Measurements from ENCODE around the gene TTC32. TPM values are rescaled to one million over a fixed set of nuclear protein-coding genes. Genes with fewer than 3 reads are reported as not detected.

Gene TTC32
- total RNA-seq, 2 donors from 2014 or later: 16.1 to 18.9 TPM

DNA sequence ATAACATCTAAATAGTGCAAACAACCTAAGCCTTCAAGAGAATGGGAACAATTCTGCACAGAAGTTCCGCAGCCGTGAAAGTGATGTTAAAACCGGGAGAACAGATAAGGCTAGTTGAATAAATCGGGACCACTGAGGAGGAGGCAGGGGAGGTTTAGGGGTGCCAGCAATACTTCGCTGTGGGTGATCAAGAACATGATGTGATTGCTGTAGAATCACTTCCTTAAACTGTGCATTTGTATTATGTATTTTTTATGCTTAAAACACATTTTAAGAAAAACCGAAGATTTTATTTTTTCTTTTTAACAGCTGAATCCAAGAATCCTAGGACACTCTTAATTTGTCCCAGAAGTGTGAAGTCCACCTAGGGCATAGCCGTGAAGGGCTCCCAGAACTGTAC is 33.6 kb downstream of the TTC32 start:
- DNase-seq (ENCODE audit: low spot score in 2 of 2): no peak
- H3K9me3 Mint-ChIP-seq: no peaks in the 10 kb centered on the region
- no peaks in the 10 kb centered on the region for H3K36me3 Mint-ChIP-seq
- peak overlapping the region in 1 of 2 donors; percentile 84 for H3K27ac Mint-ChIP-seq
- ATAC-seq: no peak

DNA sequence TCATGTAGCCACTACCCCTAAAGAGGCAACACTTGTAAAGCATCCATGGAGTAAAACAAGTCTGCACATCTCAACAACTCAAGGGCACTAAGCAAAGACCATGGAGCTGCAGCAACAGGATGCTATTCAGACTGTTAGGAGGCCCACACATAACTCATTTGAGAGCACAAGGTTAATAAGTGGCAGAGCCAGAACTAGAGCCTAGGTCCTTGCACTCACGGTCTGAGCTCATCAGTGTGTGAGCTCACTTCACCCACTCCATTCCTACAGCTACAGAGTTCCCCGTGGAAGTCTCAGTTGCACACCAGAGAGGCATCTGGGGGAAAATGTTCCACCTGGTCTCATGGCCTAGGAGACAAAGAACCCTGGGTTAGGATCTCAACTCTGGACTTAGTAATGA is 35.0 kb downstream of the TTC32 start:
- H3K27ac Mint-ChIP-seq: no peak overlapping the region
- H3K36me3 Mint-ChIP-seq: no peaks in the 10 kb centered on the region
- DNase-seq (ENCODE audit: low spot score in 2 of 2) (no peak), ATAC-seq (no peak)
- no peaks in the 10 kb centered on the region for H3K9me3 Mint-ChIP-seq

DNA sequence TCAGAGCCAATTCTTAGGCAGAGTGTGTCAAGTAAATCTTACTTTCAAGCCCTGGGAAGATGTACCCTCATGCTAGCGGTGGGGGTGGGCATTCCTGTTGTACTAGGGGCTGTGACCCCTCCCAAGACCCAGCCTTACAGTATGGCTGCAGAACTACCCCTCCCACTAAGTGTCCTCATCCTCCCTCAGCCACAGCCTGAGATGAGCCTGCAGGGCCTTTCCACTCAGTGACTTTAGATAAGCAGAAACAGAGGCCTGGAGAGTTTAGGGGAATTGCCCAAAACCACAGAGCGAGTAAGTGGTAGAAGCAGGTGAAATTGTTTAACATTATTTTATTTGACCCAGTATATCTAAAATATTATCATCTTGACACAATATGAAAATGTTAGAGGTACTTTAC is 36.6 kb downstream of the TTC32 start:
- Mint-ChIP-seq H3K9me3 (no peaks in the 10 kb centered on the region), H3K27ac (no peak overlapping the region)
- ATAC-seq: no peak

DNA sequence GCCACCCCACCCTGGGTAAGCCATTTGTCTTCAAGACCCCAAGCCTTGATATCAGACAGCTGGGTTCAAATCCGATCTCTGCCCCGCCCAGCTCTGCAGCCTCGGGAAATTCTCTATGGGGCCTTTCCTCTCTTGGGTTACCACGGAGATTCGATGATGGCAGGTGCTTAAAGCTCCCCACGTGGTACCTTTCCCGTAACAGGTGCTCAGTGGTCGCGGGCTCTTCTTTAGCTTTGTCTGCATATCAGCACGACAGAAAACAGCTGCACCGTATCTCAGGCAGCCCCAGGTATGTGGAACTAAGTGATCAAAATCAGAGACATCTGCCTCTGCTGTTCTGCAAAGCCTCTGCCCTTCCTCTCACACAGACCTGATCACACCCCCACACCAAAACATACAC is 37.4 kb downstream of the TTC32 start:
- Mint-ChIP-seq H3K27ac (no peak overlapping the region), H3K36me3 (no peaks in the 10 kb centered on the region), H3K9me3 (no peaks in the 10 kb centered on the region)
- DNase-seq (ENCODE audit: low spot score in 2 of 2) (no peak), ATAC-seq (no peak)

More for the DNA sequence above, 36.6 kb downstream of the TTC32 start:
- H3K36me3 Mint-ChIP-seq: no peaks in the 10 kb centered on the region
- DNase-seq (ENCODE audit: low spot score in 2 of 2): no peak

GRCh38 chr2:19863303-19864041 is 38.3 kb downstream of the TTC32 start:
- no peak overlapping the region for H3K27ac Mint-ChIP-seq
- no peaks in the 10 kb centered on the region for H3K36me3 Mint-ChIP-seq
- DNase-seq (ENCODE audit: low spot score in 2 of 2) (peak; percentile 77 to 80), ATAC-seq (peak; percentile 88 to 92)
- H3K9me3 Mint-ChIP-seq: no peaks in the 10 kb centered on the region

DNA sequence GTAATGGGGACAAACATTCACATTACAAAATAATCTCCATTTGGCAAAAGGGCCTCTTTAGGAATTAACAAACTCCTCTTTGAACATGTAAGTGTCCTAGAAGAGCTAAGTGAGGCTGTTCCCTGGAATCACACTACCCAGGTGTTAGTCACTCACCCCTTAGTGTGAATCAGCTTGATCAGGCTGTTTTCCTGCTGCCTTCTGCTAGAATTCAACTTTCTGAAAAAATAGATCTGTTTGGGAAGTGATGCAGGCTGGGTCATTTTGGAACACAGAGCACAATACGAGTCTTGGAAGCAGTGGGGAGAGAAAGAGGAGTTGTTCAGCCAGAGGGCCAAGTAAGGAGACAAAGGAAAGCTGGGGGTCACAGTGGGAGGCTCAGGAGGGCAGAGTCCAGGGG is 40.0 kb downstream of the TTC32 start:
- DNase-seq (ENCODE audit: low spot score in 2 of 2): no peak
- H3K36me3 Mint-ChIP-seq: no peaks in the 10 kb centered on the region
- H3K27ac Mint-ChIP-seq: no peak overlapping the region
- ATAC-seq: no peak
- H3K9me3 Mint-ChIP-seq: no peaks in the 10 kb centered on the region

DNA sequence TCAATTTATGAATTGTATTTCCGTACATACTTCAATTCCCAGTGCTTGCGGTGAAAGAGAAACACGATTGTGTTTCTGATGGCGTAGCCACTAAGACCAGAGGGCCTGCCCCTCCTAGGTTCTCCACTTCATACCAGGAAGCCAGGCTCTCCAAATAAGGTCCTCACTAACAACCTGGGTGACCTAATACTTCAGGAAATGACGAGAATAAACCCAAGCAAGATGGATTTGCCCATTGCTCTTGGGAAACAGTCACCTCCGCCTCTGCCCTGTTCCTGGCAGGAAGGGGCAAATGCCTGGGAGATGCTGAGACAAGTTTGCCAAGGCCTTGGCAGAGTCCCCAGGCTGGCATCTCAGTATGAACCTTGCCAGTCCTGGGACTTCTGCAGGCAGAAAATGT is 41.8 kb downstream of the TTC32 start:
- H3K27ac Mint-ChIP-seq: no peak overlapping the region
- no peak for DNase-seq (ENCODE audit: low spot score in 2 of 2)
- no peaks in the 10 kb centered on the region for H3K36me3 Mint-ChIP-seq
- no peak for ATAC-seq
- no peaks in the 10 kb centered on the region for H3K9me3 Mint-ChIP-seq

GRCh38 chr2:19859565-19859964 is 42.2 kb downstream of the TTC32 start:
- no peaks in the 10 kb centered on the region for H3K9me3 Mint-ChIP-seq
- no peak for ATAC-seq

GRCh38 chr2:19857806-19858205 is 44.0 kb downstream of the TTC32 start:
- no peak for DNase-seq (ENCODE audit: low spot score in 2 of 2)
- no peak overlapping the region for H3K27ac Mint-ChIP-seq

More at GRCh38 chr2:19859565-19859964, 42.2 kb downstream of the TTC32 start:
- DNase-seq (ENCODE audit: low spot score in 2 of 2): no peak
- H3K27ac Mint-ChIP-seq: no peak overlapping the region
- H3K36me3 Mint-ChIP-seq: no peaks in the 10 kb centered on the region

GRCh38 chr2:19857100-19857499 is 44.7 kb downstream of the TTC32 start:
- no peak for DNase-seq (ENCODE audit: low spot score in 2 of 2)
- no peak for ATAC-seq

More at GRCh38 chr2:19857806-19858205, 44.0 kb downstream of the TTC32 start:
- Mint-ChIP-seq H3K9me3 (no peaks in the 10 kb centered on the region), H3K36me3 (no peaks in the 10 kb centered on the region)
- ATAC-seq: no peak

DNA sequence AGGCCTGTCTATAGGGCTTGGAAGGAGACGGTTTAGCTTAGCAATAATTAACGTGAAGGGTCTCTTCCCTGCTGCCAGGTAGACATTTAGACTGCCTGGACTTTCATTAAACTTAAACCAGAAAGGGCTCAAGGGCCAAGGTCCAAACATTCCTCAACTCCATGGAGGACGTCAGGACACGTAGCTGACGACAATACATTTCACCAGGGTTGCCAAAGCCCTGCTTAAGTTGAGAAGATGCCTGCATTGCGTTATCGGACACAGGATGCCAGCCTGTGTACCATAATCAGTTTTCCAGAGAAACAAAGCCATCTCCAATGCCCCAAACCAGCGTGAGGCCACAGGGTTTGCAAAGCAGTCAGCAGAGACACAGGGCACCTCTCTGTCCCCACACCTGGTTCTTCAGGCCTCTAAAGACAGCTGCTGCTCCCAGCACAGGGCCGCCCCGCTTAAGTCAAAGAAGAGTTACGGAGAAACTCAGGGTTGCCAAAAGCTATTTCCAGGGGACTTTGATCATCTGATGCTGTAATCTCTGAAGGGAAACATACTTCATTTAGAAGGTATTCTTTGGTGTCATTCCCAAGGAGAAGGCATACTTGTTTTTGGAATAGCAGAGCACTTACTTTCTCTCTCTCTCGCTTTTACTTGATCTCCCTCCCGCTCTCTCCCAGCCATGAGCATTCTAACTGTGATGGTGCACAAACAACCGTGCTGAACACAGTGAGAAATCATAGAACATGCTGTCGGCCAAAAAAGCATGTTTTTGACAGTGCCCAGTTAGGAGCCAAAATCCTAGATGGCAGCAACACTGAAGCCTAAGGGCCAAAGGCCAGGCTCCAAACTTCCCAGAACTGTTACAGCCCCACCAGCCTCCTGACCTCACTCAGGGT is 46.0 kb downstream of the TTC32 start:
- peak overlapping the region in 1 of 2 donors; percentile 16 for H3K27ac Mint-ChIP-seq
- no peak for ATAC-seq

More at GRCh38 chr2:19857100-19857499, 44.7 kb downstream of the TTC32 start:
- Mint-ChIP-seq H3K9me3 (no peaks in the 10 kb centered on the region), H3K36me3 (no peaks in the 10 kb centered on the region), H3K27ac (no peak overlapping the region)

DNA sequence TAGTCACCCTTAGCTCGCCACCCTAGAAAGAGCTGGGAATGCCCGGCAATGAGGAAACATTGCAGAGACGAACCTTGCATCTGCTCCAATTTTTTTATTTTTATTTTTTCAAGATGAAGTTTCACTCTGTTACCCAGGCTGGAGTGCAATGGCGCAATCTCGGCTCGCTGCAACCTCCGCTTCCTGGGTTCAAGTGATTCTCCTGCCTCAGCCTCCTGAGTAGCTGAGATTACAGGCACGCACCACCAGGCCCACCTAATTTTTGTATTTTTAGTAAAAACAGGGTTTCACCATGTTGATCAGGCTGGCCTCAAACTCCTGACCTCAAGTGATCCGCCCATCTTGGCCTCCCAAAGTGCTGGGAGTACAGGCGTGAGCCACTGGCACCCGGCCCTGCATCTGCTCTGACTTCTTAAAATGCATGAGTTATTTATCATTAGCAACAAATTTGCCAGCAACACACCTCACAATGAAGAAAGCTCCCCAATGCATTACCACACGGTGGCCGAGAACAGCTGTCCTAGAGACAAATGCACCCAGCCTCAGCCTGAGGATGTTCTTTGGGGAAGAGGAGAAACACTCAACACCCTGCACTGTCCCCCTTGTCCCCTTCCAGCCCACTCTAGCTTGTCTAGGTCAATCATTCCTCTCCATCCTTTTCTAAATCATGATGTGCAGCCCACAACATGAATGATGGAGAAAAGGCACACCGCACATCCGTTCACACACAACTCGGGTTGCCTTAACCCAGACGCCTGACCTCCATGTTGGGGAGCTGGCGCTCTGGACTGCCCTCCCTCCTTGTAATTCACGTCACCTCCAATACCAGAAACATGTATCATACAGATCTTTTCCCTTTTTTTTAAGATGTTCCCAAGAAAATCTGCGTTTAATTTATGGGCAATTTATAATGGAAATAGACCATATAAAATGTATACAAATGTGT is 46.9 kb downstream of the TTC32 start:
- no peak for ATAC-seq
- no peak for DNase-seq (ENCODE audit: low spot score in 2 of 2)
- Mint-ChIP-seq H3K36me3 (no peaks in the 10 kb centered on the region), H3K9me3 (no peaks in the 10 kb centered on the region), H3K27ac (no peak overlapping the region)

More for the DNA sequence above, 46.0 kb downstream of the TTC32 start:
- no peak for DNase-seq (ENCODE audit: low spot score in 2 of 2)
- Mint-ChIP-seq H3K9me3 (no peaks in the 10 kb centered on the region), H3K36me3 (no peaks in the 10 kb centered on the region)

DNA sequence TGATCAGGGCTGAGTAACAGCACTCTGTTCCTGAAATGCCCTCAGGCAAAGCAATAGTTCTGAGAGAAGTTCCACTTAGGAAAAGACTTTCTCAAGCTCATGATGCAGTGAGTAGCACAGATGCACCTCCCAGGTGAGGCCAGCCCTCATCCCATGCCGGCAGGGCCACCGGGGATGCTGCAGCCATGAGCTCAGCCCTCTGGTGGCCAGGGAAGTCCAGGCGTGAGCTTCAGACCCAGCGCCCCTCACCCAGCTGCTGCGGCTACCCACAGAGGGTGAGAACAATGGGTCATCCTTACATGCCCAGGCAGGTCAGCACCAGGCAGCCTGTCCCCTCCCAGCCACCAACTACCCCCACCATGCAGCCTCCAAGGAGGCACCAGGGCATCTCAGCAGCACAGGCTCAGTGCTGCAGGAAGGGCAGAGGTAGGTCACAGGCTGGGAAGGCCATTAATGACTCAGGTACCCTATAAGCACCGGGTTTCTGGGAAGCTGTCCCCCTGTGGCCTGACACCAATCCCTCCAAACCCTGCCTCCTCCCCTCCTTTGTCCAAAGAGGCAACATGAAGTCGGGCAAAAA is 50.6 kb downstream of the TTC32 start:
- no peaks in the 10 kb centered on the region for H3K36me3 Mint-ChIP-seq
- no peak overlapping the region for H3K27ac Mint-ChIP-seq
- no peaks in the 10 kb centered on the region for H3K9me3 Mint-ChIP-seq
- DNase-seq (ENCODE audit: low spot score in 2 of 2) (no peak), ATAC-seq (no peak)

GRCh38 chr2:19850056-19851050 is 51.4 kb downstream of the TTC32 start:
- DNase-seq (ENCODE audit: low spot score in 2 of 2): no peak
- H3K36me3 Mint-ChIP-seq: no peaks in the 10 kb centered on the region
- ATAC-seq: no peak
- H3K27ac Mint-ChIP-seq: no peak overlapping the region
- no peaks in the 10 kb centered on the region for H3K9me3 Mint-ChIP-seq

DNA sequence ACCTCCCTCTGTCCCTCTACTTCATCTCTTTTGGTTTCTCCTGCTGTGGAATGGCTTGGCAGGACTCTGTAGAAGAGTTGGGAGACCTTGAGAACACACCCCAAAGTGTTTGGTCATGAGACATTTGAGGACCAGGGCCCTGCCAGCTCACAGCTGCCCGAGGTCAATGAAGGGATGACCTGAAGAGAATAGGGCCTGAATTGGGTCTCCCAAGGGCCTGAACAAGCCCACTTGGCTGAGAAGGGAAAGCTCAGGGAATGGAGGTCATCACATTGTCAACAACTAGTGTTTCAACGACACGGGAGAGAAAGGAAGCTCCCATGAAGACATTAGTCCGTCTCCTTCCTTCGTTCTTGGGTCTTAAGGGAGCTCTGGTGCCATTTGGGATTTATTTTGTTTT is 52.8 kb downstream of the TTC32 start:
- ATAC-seq (no peak), DNase-seq (ENCODE audit: low spot score in 2 of 2) (no peak)
- Mint-ChIP-seq H3K27ac (no peak overlapping the region), H3K36me3 (no peaks in the 10 kb centered on the region), H3K9me3 (no peaks in the 10 kb centered on the region)

Data from activated naive CD4-positive, alpha-beta T cell treated with anti-CD3 and anti-CD28 coated beads, Interleukin-2, amount 50 U/mL, for 72 hours (primary cell).